G401 (cell line): ENCODE results near the gene EXOC1. TPM values are rescaled to one million over a fixed set of nuclear protein-coding genes. Genes with fewer than 3 reads are reported as not detected.
"Not testable (repeated sequence)": the region's sequence is repeated elsewhere in the genome, so short reads cannot be mapped to it uniquely, and the experiment has no call there.

Experiments used
- DNase-seq: peaks from one replicate; pipeline ENCODE4 v3.0.0-alpha.2; 2015; ENCODE audit warnings: low spot score
- in situ Hi-C: cut with HindIII; loops from 2 replicates; pipeline ENCODE4 v1.10.0; 2016; ENCODE audit warnings: low sequenced_read_pairs, mixed read lengths
- total RNA-seq: library from RNA; depleted of rRNA; stranded (reverse); fragments of >200 nt; shearing (Covaris generic); gene quantifications from 2 replicates; pipeline ENCODE4 v1.2.3, GENCODE V29; 2014

The EXOC1 gene
- total RNA-seq, 1 experiment from 2014 or later: 43.6 TPM

DNA sequence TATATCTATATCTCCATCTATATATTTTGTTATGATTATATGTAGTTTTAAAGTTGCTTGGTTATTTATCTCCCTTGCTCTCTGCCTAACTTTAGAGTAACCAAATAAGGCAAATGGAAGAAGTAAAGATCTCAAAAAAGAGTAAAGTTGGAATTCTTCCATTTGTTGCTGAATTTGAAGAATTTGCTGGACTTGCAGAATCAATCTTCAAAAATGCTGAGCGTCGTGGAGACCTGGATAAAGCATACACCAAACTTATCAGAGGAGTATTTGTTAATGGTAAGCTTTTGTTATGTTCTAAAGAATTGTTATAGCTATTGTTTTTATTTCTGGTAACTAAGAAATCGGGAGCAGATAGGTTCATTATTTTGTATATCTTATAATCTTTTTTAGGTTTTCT lies 43.2 kb downstream of the EXOC1 start:
- in situ Hi-C loops: no loop called here
- no peak for DNase-seq

- in situ Hi-C loops: no loop called here
- DNase-seq: no peak
Observed at GRCh38 chr4:55902677-55903076, 49.2 kb downstream of the EXOC1 start.

GRCh38 chr4:55903577-55903976 lies 50.1 kb downstream of the EXOC1 start:
- in situ Hi-C loops: no loop called here
- DNase-seq: no peak

GRCh38 chr4:55904576-55904975 lies 51.1 kb downstream of the EXOC1 start:
- DNase-seq: no peak
- in situ Hi-C loops: no loop called here

- in situ Hi-C loops: no loop called here
- no peak for DNase-seq
Observed at GRCh38 chr4:55906323-55906722, 52.9 kb downstream of the EXOC1 start.

- in situ Hi-C loops: no loop called here
- no peak for DNase-seq
Observed at GRCh38 chr4:55906989-55907388, 53.5 kb downstream of the EXOC1 start.

- in situ Hi-C loops: no loop called here
Observed at GRCh38 chr4:55907469-55907868, 54.0 kb downstream of the EXOC1 start.

GRCh38 chr4:55910140-55910539 lies 56.7 kb downstream of the EXOC1 start:
- no peak for DNase-seq
- in situ Hi-C loops: no loop called here

More at GRCh38 chr4:55907469-55907868, 54.0 kb downstream of the EXOC1 start:
- DNase-seq: no peak

DNA sequence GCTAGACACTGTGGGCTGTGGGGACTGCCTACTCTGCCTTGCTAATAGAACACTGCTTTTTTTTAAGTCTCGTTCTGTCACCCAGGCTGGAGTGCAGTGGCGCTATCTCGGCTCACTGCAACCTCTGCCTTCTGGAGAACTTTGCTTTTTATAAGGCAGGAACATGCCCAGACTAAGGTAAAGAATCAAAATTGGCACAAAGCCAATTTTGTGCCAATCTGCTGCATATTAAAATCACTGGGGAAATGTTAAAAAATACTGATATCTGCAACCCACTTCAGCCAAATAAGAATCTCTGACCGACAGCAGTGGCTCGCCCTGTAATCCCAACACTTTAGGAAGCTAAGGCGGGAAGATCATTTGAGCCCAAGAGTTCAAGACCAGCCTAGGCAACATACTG lies 58.8 kb downstream of the EXOC1 start:
- DNase-seq: no peak
- in situ Hi-C loops: no loop called here

- DNase-seq: no peak
- in situ Hi-C loops: no loop called here
Observed at GRCh38 chr4:55920571-55920970, 67.1 kb downstream of the EXOC1 start.

DNA sequence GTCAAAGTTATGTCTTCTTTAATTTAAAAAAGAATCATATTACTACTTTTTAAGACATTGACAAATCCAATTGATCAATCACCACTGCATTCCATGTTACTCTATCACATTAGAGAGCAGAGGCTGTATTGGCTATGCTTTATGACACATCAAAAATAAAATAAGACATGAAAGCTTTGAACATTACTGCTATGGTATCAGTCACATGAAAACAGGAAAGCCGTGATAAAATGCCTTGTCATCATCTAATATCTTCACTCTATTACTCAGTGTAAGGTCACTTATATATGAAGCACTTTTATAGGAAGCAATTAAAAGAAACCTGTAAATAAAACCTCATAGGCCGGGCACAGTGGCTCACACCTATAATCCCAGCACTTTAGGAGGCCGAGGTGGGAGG lies 67.6 kb downstream of the EXOC1 start:
- in situ Hi-C loops: no loop called here

GRCh38 chr4:55925241-55925640 lies 71.8 kb downstream of the EXOC1 start:
- in situ Hi-C loops: no loop called here
- DNase-seq: no peak

More for the DNA sequence above, 67.6 kb downstream of the EXOC1 start:
- DNase-seq: no peak

DNA sequence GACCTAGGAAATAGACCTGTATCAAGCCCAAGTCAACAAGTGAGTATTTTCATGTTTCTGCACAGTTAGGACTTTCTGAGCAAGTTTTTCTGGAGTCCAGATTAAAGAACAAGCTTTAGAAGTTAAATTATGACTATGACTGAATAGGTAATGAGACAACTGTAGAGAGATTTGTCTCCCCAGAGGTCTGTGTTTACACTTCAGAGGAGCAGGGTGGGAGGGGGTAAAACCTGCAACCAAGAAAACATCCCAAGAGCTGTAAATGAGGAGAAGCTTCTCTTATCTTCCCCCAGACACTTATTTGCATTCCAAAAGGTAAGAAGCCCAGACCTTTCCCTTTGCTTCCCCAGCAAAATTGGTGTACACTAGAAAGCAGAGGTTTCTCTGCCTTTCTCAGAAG lies 73.2 kb downstream of the EXOC1 start:
- in situ Hi-C loops: no loop called here
- no peak for DNase-seq

- no peak for DNase-seq
- in situ Hi-C loops: no loop called here
Observed at GRCh38 chr4:55927803-55928437, 74.5 kb downstream of the EXOC1 start.

GRCh38 chr4:55928846-55929245 lies 75.4 kb downstream of the EXOC1 start:
- DNase-seq: no peak
- in situ Hi-C loops: no loop called here

- DNase-seq: no peak
- in situ Hi-C loops: no loop called here
Observed at GRCh38 chr4:55931043-55931442, 77.6 kb downstream of the EXOC1 start.

GRCh38 chr4:55931833-55932232 lies 78.4 kb downstream of the EXOC1 start:
- in situ Hi-C loops: no loop called here
- no peak for DNase-seq

GRCh38 chr4:55932511-55932910 lies 79.1 kb downstream of the EXOC1 start:
- DNase-seq: no peak
- in situ Hi-C loops: no loop called here

- in situ Hi-C loops: no loop called here
Observed at GRCh38 chr4:55933611-55934010, 80.2 kb downstream of the EXOC1 start.

DNA sequence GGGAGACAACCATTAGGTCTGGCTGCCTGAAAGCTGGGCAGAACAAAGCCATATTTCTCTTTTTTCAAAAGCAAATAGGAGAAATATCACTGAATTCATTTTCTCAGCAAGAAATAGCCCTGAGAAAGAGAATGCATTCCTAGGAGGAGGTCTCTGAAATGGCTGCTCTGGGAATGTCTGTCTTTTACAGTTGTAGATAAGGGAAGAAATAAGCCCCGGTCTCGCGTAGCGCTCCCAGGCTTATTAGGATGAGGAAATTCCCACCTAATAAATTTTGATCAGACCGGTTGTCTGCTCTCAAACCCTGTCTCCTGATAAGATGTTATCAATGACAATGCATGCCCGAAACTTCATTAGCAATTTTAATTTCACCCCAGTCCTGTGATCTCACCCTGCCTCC lies 82.5 kb downstream of the EXOC1 start:
- DNase-seq, in situ Hi-C loops: not testable (repeated sequence)

More at GRCh38 chr4:55933611-55934010, 80.2 kb downstream of the EXOC1 start:
- DNase-seq: no peak

GRCh38 chr4:55938481-55938880 lies 85.0 kb downstream of the EXOC1 start:
- in situ Hi-C loops: no loop called here
- DNase-seq: no peak
